Stimulated activated CD8-positive, alpha-beta memory T cell treated with anti-CD3 and anti-CD28 coated beads, Interleukin-2, amount 100 ng/mL, for 1 hour (primary cell): Measurements from ENCODE around the gene CDK15.
"Not testable (repeated sequence)": the region's sequence is repeated elsewhere in the genome, so short reads cannot be mapped to it uniquely, and the experiment has no call there.

Source experiments
- DNase-seq, 2 donors: peaks; one replicate each; pipeline ENCODE4 v3.0.0-alpha.2; 2020; ENCODE audit warnings: low read depth in 2 of 2

CDK15 gene

GRCh38 chr2:201830666-201831065, 24.3 kb downstream of the CDK15 start:
- no peak for DNase-seq

GRCh38 chr2:201831469-201831868, 25.1 kb downstream of the CDK15 start:
- no peak for DNase-seq

- no peak for DNase-seq
Observed at GRCh38 chr2:201833781-201834180, 27.4 kb downstream of the CDK15 start.

- no peak for DNase-seq
Observed at GRCh38 chr2:201835066-201835465, 28.7 kb downstream of the CDK15 start.

- no peak for DNase-seq
Observed at GRCh38 chr2:201837391-201837790, 31.1 kb downstream of the CDK15 start.

- no peak for DNase-seq
Observed at GRCh38 chr2:201837824-201838431, 31.6 kb downstream of the CDK15 start.

GRCh38 chr2:201839727-201840126, 33.4 kb downstream of the CDK15 start:
- no peak for DNase-seq

GRCh38 chr2:201840726-201841125, 34.4 kb downstream of the CDK15 start:
- DNase-seq, result no peak

GRCh38 chr2:201842131-201842860, 36.0 kb downstream of the CDK15 start:
- no peak for DNase-seq

GRCh38 chr2:201844922-201845321, 38.6 kb downstream of the CDK15 start:
- DNase-seq, result not testable (repeated sequence)

GRCh38 chr2:201847481-201847880, 41.1 kb downstream of the CDK15 start:
- no peak for DNase-seq

GRCh38 chr2:201852462-201852861, 46.1 kb downstream of the CDK15 start:
- no peak for DNase-seq

- DNase-seq, result no peak
Observed at GRCh38 chr2:201852878-201853415, 46.6 kb downstream of the CDK15 start.

GRCh38 chr2:201854221-201854801, 48.0 kb downstream of the CDK15 start:
- DNase-seq, result no peak

GRCh38 chr2:201854841-201855240, 48.5 kb downstream of the CDK15 start:
- no peak for DNase-seq

GRCh38 chr2:201855356-201855755, 49.0 kb downstream of the CDK15 start:
- DNase-seq, result no peak

- no peak for DNase-seq
Observed at GRCh38 chr2:201857326-201857725, 51.0 kb downstream of the CDK15 start.

- DNase-seq, result no peak
Observed at GRCh38 chr2:201858281-201859184, 52.2 kb downstream of the CDK15 start.

GRCh38 chr2:201859949-201860348, 53.6 kb downstream of the CDK15 start:
- DNase-seq, result no peak

- no peak for DNase-seq
Observed at GRCh38 chr2:201860636-201861066, 54.3 kb downstream of the CDK15 start.

GRCh38 chr2:201862843-201863242, 56.5 kb downstream of the CDK15 start:
- no peak for DNase-seq
